SIG-M5 (cell line): ENCODE data around the gene CUL2.
"Not testable (repeated sequence)": the region's sequence is repeated elsewhere in the genome, so short reads cannot be mapped to it uniquely, and the experiment has no call there.

Experiments used
- DNase-seq: peaks from one replicate; lab custom pipeline; 2025; lab: John Stamatoyannopoulos, UW

CUL2 gene

DNA sequence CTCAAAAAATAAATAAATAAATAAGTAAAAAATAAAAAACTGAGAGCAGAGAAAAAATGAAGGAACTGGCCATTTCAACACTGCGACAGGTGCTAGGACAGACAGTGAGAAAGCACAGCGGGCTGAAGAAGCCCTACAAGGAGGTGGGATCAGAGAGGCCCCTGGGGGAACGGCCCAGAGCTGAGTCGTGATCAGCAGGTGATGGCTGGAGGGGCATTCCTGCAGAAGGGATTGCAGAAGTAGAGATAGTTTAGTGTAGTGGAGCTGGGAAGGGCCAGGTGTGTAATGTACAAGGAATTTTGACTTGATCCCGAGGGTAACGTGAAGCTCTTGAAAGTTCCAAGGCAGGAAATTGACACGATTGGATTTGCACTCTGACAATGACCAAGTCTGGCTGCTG, 112.1 kb downstream of the CUL2 start:
- no peak for DNase-seq

DNA sequence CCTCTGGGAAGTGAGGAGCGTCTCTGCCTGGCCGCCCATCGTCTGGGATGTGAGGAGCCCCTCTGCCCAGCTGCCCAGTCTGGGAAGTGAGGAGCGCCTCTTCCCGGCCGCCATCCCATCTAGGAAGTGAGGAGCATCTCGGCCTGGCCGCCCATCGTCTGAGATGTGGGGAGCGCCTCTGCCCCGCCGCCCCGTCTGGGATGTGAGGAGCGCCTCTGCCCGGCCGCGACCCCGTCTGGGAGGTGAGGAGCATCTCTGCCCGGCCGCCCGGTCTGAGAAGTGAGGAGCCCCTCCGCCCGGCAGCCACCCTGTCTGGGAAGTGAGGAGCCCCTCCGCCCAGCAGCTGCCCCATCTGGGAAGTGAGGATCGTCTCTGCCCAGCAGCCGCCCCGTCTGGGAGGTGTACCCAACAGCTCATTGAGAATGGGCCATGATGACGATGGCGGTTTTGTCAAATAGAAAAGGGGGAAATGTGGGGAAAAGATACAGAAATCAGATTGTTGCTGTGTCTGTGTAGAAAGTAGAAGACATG, 113.7 kb downstream of the CUL2 start:
- DNase-seq, result not testable (repeated sequence)

DNA sequence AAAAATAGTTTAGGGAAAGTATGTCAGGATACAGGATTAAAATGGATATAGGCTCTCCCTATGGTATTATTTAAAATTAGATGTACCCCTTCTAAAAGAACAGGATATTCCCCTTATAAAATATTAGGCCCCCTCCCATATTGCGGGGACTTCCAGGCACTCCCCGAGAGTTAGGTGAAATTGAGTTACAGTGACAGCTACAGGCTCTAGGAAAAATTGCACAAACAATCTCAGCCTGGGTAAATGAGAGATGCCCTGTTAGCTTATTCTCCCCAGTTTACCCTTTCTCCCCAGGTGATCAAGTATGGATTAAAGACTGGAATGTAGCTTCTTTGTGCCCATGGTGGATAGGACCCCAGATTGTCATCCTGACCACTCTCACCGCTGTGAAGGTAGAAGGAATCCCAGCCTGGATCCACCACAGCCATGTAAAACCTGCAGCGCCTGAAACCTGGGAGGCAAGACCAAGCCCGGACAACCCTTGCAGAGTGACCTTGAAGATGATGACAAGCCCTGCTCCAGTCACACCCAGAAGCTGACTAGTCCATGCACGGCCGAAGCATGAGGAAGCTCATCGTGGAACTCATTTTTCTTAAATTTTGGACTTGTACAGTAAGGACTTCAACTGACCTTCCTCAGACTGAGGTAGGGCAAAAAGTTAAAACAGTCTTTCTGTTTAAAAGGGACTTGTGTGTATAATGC, 115.6 kb downstream of the CUL2 start:
- DNase-seq, result not testable (repeated sequence)

DNA sequence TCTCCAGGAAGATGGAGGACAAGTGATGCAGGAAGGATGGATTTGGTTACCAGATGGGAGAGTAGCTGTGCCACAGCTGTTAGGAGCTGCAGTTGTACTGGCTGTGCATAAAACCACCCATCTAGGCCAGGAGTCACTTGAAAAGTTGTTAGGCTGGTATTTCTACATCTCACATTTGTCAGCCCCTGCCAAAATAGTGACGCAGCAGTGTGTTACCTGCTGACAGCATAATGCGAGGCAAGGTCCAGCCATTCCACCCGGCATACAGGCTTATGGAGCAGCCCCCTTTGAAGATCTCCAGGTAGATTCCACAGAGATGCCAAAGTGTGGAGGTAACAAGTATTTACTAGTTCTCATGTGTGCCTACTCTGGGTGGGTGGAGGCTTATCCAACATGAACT, 116.4 kb downstream of the CUL2 start:
- DNase-seq, result not testable (repeated sequence)

DNA sequence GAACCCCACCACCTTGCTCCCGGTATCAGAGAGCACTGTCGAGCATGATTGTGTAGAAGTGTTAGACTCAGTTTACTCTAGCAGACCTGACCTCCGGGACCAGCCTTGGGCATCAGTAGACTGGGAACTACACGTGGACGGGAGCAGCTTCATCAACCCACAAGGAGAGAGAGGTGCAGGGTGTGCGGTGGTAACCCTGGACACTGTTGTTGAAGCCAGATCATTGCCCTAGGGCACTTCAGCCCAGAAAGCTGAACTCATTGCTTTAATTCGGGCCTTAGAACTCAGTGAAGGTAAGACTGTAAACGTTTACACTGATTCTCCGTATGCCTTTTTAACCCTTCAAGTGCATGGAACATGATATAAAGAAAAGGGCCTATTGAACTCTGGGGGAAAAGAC, 117.0 kb downstream of the CUL2 start:
- DNase-seq, result not testable (repeated sequence)

DNA sequence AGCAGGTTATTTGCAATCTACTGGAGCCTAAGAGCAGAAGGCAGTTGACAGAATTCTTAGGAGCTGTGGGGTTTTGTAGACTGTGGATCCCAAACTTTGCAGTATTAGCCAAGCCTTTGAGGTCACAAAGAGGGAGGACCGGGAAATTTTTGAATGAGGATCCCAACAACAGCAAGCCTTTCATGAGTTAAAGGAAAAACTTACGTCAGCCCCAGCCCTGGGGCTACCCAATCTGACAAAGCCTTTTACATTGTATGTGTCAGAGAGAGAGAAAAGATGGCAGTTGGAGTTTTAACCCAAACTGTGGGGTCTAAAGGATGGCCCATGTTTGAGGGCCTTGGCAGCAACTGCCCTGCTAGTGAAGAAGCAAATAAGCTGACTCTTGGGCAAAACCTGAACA, 117.5 kb downstream of the CUL2 start:
- DNase-seq, result not testable (repeated sequence)

DNA sequence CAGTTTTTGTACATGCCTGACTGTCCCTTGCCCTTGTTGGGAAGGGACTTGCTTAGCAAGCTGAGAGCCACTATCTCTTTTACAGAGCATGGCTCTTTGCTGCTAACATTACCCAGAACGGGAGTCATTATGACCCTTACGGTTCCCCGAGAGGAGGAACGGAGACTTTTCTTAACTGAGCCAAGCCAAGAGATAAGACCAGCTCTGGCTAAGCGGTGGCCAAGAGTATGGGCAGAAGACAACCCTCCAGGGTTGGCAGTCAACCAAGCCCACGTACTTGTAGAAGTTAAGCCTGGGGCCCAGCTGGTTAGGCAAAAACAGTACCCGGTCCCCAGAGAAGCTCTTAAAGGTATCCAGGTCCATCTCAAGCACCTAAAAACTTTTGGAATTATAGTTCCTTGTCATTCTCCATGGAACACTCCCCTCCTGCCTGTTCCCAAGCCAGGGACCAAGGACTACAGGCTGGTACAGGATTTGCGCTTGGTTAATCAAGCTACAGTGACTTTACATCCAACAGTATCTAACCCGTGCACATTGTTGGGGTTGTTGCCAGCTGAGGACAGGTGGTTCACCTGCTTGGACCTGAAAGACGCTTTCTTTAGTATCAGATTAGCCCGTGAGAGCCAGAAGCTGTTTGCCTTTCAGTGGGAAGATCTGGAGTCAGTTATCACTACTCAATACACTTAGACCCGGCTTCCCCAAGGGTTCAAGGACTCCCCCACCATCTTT, 118.4 kb downstream of the CUL2 start:
- not testable (repeated sequence) for DNase-seq

DNA sequence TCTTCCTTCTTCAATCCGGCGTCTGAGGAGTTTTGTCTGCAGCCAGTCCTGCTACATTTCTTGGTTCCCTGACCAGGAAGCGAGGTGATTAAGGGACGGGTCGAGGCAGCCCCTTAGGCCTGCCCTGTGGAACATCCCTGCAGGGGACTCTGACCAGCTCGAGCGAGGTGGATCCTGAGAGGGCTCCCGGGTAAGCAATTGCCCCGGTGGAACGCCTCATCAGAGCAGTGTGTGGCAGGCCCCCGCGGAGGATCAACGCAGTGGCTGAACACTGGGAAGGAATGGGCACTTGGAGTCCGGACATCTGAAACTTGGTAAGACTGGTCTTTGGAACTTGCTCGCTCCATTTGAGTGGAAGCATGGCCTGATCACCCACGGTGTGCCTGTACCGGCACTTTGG, 121.0 kb downstream of the CUL2 start:
- no peak for DNase-seq

DNA sequence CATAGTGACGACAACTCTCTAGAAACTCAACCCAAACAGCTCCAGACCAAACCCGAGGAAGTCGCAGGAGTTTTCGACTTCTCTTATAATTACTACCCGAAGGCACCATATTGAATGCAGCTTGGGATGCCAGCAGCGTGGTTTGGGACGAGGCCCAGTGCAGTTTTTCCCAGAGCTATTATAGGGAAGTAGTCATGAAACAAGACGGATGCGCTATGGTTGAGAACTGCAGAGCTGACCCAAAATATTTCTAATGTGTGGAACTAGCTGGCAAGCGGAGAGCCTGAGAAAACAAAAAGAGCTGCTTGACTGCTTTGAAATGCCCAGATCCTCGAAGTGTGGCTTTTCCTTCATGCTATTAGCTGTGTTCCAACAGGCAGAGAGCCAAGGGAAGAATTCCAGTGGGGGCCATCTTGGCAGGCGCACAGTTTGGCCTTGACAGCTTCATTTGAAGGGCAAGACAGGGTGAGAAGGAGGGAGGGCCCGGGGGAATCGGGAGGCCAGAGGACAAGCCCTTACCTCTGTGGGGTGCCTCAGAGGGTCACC, 122.7 kb downstream of the CUL2 start:
- no peak for DNase-seq

DNA sequence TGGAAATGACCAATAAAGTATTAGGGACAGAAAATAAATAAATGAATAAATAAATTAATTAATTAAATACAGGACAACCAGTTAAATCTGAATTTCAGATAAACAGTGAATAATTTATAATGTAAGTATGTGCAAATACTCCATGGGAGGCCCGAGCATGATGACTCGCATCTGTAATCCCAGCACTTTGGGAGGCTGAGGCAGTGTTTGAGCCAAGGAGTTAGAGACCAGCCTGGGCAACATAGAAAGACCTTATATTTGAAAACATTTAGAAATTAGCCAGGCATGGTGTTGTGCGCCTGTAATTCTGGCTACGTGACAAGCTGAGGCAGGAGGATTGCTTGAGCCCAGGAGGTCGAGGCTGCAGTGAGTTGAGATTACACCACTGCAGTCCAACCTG, 123.7 kb downstream of the CUL2 start:
- no peak for DNase-seq

DNA sequence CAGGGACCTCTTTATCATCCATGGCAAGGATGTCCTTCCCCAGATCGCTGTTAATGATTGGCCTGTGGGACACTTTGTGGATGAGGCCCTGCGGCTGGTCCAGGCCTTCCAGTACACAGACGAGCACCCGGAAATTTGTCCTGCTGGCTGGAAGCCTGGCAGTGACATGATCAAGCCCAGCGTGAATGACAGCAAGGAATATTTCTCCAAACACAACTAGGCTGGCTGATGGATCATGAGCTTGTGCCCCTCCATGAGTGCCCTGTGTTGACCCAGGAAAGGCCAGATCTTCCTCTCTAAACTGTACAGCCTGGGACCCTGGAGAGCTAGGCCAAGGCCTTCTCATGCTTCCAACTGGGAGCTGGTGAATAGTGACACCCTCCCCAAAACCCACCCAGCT, 124.1 kb downstream of the CUL2 start:
- no peak for DNase-seq

DNA sequence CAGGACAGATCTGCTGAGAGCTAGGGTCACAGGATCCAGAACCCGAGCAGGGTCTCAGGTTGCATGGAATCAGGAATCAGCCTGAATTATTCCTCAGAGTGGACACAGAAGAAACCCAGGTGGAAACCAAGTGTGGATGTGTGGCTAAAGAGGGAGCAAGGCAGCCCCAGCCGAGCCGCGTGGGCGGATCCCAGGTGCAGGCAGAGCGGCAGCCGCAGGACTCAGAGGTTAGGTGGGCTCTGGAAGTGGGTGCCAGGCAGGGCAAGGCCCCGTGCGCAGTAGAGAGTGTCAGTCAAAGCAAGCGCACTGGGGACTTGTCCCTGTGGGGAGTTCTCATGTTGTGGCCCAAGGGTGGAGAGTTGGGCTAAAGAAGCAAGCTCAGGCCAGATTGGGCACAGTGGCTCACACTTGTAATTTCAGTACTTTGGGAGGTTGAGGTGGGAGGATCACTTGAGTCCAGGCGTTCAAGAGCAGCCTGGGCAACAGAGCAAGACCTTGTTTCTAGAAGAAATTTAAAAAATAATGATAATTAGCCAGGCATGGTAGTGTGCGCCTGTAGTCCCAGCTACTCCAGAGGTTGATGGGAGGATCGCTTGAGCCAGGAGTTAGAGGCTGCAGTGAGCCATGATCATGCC, 125.9 kb downstream of the CUL2 start:
- DNase-seq, result no peak

DNA sequence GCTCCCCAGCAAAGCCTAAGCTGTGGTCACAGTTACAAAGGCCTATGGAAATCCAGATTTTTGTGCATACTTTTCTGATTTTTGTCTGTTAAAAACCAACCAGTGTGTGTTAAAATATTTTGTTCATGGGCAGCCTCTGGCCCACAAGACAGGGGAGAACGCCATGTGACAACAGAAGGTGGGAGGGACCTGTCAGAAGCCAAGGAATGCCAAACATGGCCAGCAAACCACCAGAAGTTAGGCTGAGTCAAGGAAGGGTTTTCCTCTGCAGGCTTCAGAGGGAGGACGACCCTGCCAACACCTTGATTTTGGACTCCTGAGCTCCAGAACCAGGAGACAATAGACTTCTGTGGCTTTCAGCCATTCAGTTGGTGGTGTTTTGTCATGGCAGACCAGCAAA, 127.3 kb downstream of the CUL2 start:
- DNase-seq, result no peak

DNA sequence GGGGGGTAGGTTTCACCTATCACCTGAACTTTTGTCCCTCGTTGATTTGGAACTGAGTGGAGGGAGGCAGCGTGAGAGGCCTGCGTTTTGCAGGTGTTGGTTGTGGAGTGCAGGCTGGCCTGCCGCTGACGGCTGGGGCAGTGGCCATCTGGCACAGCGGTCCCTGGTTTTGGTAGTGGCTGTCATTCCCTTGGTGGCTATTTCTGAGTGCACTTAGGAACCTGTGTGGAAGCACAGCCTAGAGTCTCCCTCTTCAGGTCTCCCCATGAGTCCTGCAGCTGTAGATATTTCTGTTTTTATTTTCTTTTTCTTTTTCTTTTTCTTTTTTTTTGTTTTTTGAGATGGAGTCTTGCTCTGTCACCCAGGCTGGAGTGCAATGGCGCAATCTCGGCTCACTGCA, 129.2 kb downstream of the CUL2 start:
- DNase-seq, result no peak

DNA sequence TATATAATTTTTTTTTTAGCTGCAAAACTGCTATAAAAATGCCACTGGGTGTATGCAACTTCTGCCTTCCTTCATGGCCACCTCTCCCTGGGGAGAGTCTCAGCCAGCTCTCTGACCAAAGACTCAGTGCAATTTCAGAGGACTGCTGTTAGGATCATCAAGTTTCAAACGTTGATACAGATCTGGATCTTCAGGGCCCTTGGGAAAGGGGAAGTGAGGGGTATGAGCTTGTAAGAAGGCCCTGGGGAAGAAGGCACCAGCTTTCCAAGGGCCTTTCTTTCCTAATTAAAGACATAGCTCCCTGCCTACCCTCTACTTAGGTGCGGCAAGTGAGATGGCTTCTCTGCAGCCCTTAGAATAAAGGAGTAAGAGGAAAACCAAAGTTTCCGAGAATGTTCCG, 130.4 kb downstream of the CUL2 start:
- DNase-seq, result no peak

DNA sequence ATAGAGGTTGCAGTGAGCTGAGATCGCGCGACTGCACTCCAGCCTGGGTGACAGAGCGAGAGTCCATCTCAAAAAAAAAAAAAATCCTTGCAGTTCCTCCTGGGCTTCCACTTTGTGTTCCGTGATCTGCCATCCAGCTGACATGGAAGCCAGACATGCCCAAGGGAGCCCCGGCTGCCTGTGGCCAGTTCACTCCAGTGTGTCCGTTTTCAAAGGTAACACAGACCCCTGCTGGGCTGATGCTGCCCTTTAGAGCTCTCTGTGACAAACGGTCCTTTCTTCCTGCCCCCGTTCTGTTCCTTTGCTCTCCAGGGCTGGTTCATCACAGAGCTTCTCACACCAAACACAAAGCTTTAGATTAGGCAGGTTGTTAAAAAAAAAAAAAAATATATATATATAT, 130.8 kb downstream of the CUL2 start:
- no peak for DNase-seq
